ENCODE measurements around the gene SLIT1.

DNA sequence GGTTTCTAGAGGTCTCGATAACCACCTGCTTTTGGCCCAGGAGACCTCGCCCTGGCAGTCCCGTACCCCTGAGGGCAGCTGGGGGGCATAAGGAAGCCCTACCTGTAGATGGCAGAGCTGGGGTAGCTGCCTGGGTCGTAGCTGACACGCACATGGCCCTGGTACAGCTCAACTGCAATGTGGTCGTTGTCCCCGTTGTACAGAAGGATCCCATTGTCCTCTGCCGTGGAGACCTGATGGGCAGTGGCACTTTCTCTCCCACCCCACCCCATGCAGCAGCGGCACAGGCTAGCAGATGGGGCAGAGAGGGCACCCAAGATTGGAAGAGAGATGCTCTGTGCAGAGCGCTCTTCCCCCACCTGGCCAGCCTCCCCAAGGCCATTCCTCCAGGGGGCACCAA lies 181.2 kb downstream of the SLIT1 start:
- TF ChIP-seq POLR2A (IDR thresholded peaks at IDR 0.05): no peak
- TF ChIP-seq, protein P1, sequence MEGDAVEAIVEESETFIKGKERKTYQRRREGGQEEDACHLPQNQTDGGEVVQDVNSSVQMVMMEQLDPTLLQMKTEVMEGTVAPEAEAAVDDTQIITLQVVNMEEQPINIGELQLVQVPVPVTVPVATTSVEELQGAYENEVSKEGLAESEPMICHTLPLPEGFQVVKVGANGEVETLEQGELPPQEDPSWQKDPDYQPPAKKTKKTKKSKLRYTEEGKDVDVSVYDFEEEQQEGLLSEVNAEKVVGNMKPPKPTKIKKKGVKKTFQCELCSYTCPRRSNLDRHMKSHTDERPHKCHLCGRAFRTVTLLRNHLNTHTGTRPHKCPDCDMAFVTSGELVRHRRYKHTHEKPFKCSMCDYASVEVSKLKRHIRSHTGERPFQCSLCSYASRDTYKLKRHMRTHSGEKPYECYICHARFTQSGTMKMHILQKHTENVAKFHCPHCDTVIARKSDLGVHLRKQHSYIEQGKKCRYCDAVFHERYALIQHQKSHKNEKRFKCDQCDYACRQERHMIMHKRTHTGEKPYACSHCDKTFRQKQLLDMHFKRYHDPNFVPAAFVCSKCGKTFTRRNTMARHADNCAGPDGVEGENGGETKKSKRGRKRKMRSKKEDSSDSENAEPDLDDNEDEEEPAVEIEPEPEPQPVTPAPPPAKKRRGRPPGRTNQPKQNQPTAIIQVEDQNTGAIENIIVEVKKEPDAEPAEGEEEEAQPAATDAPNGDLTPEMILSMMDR (IDR thresholded peaks at IDR 0.05): no peak

Measured in uterus (tissue), 2 donors.